Vagina (tissue), 2 donors: ENCODE data around the gene ADGRF5. TPM values are rescaled to one million over a fixed set of nuclear protein-coding genes. Genes with fewer than 3 reads are reported as not detected.
A peak's percentile ranks its signal among the peaks of the same experiment; 100 is the strongest.

Experiments
- DNase-seq, 2 donors: peaks; one replicate each; pipeline ENCODE4 v3.0.0-alpha.2; 2017; ENCODE audit errors: extremely low spot score in 2 of 2
- H3K27ac ChIP-seq: fragments of 200-600 bp; sonication (generic); one replicate; pipeline ENCODE4 v1.5.1; 2019
- H3K27me3 ChIP-seq: fragments of 200-600 bp; sonication (generic); one replicate; pipeline ENCODE4 v1.5.1; 2019
- H3K36me3 ChIP-seq, 2 donors: fragments of 200-600 bp; sonication (generic); one replicate each; pipeline ENCODE4 v1.5.1; 2017 to 2019
- H3K4me1 ChIP-seq: fragments of 200-600 bp; sonication (generic); one replicate; pipeline ENCODE4 v1.5.1; 2019
- H3K4me3 ChIP-seq, 2 donors: fragments of 200-600 bp; sonication (generic); 1 replicate in 1 of 2; 2 replicates in 1 of 2; pipeline ENCODE4 v1.5.1; 2016 to 2019
- H3K9me3 ChIP-seq: fragments of 200-600 bp; sonication (generic); one replicate; pipeline ENCODE4 v1.5.1; 2019
- CTCF ChIP-seq, 3 experiments: fragments of 450-650 bp in 2 of 3; fragments of 200-600 bp in 1 of 3; sonication (generic) in 1 of 3; IDR thresholded peaks; one replicate each; pipeline ENCODE4 v1.5.1; 2017 to 2019; ENCODE audit warnings: antibody characterized with exemption in 3 of 3, mild to moderate bottlenecking in 2 of 3, moderate library complexity in 2 of 3
- POLR2A ChIP-seq, 2 donors: fragments of 450-650 bp; IDR thresholded peaks; one replicate each; pipeline ENCODE4 v1.6.1; 2017; ENCODE audit warnings: antibody characterized with exemption in 2 of 2, mild to moderate bottlenecking in 2 of 2, moderate library complexity in 2 of 2
- POLR2AphosphoS5 ChIP-seq, 2 donors: sonication (generic); formaldehyde crosslinking; IDR thresholded peaks; one replicate each; pipeline ENCODE4 v1.9.0; 2017; ENCODE audit warnings: antibody characterized with exemption in 2 of 2, mild to moderate bottlenecking in 2 of 2, low read depth in 1 of 2; ENCODE audit not compliant: insufficient read depth in 1 of 2
- intact Hi-C: fragments of 100-400 bp; cut with DNase I; formaldehyde crosslinking; loops from one replicate; pipeline ENCODE4 v1.15.1; 2023
- total RNA-seq: library from RNA; depleted of rRNA; stranded (reverse); fragments of >200 nt; gene quantifications from one replicate; pipeline ENCODE4 v1.2.3, GENCODE V29; 2016

Gene ADGRF5
- total RNA-seq, 1 donor from 2014 or later = 10.3 TPM

GRCh38 chr6:46940433-46941226 is 18.9 kb upstream of the ADGRF5 start:
- H3K36me3 ChIP-seq = no peaks in the 10 kb centered on the region
- H3K27ac ChIP-seq = no peak overlapping the region
- H3K27me3 ChIP-seq = no peaks in the 10 kb centered on the region
- no peak overlapping the region for H3K4me3 ChIP-seq
- TF ChIP-seq POLR2AphosphoS5 (IDR thresholded peaks at IDR 0.05; ENCODE audit: insufficient read depth in 1 of 2, low read depth in 1 of 2) (no peak), POLR2A (IDR thresholded peaks at IDR 0.05) (no peak), CTCF (IDR thresholded peaks at IDR 0.05) (no peak)
- DNase-seq = no peak
- H3K4me1 ChIP-seq = no peaks in the 10 kb centered on the region
- intact Hi-C loops = no loop called here
- H3K9me3 ChIP-seq = no peaks in the 10 kb centered on the region

- Histone ChIP-seq H3K9me3 (no peaks in the 10 kb centered on the region), H3K36me3 (no peaks in the 10 kb centered on the region), H3K4me1 (no peaks in the 10 kb centered on the region), H3K27me3 (no peaks in the 10 kb centered on the region), H3K4me3 (no peak overlapping the region), H3K27ac (no peak overlapping the region)
- no peak for DNase-seq
- TF ChIP-seq CTCF (IDR thresholded peaks at IDR 0.05) (no peak), POLR2A (IDR thresholded peaks at IDR 0.05) (no peak), POLR2AphosphoS5 (IDR thresholded peaks at IDR 0.05; ENCODE audit: insufficient read depth in 1 of 2, low read depth in 1 of 2) (no peak)
- intact Hi-C loops = no loop called here
Observed at GRCh38 chr6:46937642-46938041, 15.9 kb upstream of the ADGRF5 start.

- no peak for TF ChIP-seq POLR2AphosphoS5 (IDR thresholded peaks at IDR 0.05; ENCODE audit: insufficient read depth in 1 of 2, low read depth in 1 of 2)
- TF ChIP-seq POLR2A (IDR thresholded peaks at IDR 0.05) = no peak
- TF ChIP-seq CTCF (IDR thresholded peaks at IDR 0.05) = no peak
- intact Hi-C loops = no loop called here
- H3K4me1 ChIP-seq = no peaks in the 10 kb centered on the region
- no peaks in the 10 kb centered on the region for H3K36me3 ChIP-seq
- no peaks in the 10 kb centered on the region for H3K9me3 ChIP-seq
- no peaks in the 10 kb centered on the region for H3K27me3 ChIP-seq
- peak in 1 of 2 donors; percentile 40 for DNase-seq
- H3K27ac ChIP-seq = no peak overlapping the region
- H3K4me3 ChIP-seq = no peak overlapping the region
Observed at GRCh38 chr6:46935687-46936086, 13.9 kb upstream of the ADGRF5 start.

- DNase-seq = no peak
- Histone ChIP-seq H3K4me1 (no peaks in the 10 kb centered on the region), H3K36me3 (no peaks in the 10 kb centered on the region), H3K27me3 (no peaks in the 10 kb centered on the region), H3K9me3 (no peaks in the 10 kb centered on the region), H3K4me3 (no peak overlapping the region), H3K27ac (no peak overlapping the region)
- intact Hi-C loops = no loop called here
- TF ChIP-seq POLR2A (IDR thresholded peaks at IDR 0.05) (no peak), POLR2AphosphoS5 (IDR thresholded peaks at IDR 0.05; ENCODE audit: insufficient read depth in 1 of 2, low read depth in 1 of 2) (no peak), CTCF (IDR thresholded peaks at IDR 0.05) (no peak)
Observed at GRCh38 chr6:46933751-46934150, 12.0 kb upstream of the ADGRF5 start.
